GM19025 (cell line): Measurements from ENCODE around the gene SORBS2.

Experiments
- ATAC-seq: cut with Tn5 transposase; IDR thresholded peaks from one replicate; pipeline ENCODE4 v1.9.1; 2021; ENCODE audit warnings: mild to moderate bottlenecking, low read depth, moderate library complexity; ENCODE audit not compliant: unreplicated experiment

SORBS2 gene

DNA sequence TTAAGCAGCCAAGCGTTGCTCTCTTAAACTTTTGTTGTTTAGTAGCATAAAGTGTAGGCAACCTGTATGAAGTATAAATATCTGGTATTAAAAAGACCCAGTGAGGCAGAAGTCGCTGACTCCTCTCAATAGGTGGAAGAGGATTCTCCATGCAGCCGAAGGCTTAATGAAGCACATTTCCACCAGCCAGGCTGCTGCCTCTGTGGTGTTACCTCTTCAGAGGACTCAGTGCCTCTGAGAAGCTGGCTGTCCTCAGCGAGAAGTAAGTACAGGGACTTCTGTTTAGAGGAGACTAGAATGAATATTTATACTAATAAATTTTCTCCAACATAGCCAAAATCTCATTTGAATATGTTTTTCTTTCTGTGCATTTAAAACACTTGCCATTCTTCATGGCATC, 6.0 kb downstream of the SORBS2 start:
- ATAC-seq: no peak

DNA sequence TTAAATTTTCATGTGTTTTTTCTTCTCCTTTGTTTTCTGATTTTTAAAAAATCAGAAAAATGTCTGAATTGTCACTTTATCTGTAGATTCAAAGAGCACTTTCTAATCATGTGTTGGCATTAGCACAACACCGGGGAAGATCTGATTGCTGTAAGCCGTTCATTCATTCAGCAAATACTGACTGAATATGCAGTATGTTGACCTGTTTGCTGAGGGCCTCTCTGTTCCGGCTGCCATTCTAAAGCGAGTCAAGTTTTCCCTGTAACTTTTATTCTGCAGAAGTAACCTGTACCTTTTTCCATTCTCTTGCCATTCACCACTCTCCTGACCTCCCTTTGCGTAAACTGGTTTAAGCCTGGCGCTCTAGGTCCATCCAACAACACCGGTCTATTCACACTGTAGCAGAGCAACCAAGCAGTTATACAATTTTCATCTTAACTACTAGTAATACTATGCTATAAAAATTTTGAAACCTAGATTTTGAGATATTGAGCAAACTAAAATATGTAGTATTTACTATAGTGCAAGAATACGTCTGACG, 6.7 kb downstream of the SORBS2 start:
- no peak for ATAC-seq

DNA sequence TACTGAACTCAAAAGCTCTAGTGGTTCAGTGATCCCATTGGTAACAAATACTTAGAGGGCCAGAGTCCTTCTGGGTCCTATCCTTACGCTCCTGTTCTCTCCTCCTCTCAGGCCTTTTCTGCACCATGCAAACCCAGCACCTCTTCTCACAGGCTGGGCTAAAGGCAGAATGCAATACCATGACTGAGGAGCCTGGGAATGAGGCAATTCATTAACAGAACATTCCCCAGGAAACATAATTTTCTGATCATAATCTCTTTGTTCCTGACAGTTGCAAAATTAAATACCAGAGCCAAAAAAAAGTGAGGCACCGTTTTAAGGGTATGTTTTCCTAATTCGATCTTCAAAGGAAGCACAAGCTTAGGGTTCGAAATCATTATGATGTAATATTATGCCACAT, 9.0 kb downstream of the SORBS2 start:
- no peak for ATAC-seq

DNA sequence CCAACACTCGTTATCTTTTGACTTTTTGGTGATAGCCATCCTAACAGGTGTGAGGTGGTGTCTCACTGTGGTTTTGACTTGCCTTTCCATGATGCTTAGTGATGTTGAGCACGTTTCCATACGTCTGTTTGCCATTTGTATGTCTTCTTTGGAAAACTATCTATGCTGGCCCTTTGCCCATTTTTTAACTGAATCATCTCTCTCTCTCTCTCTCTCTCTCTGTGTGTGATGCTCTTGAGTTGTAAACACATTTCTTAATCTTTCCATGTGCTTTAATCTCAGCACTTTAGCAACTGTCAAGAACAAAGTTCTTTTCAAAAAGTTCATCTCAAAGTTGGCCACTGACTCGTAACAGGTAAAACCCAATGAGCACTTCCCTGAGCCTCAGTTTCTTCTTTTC, 10.5 kb downstream of the SORBS2 start:
- ATAC-seq: no peak

DNA sequence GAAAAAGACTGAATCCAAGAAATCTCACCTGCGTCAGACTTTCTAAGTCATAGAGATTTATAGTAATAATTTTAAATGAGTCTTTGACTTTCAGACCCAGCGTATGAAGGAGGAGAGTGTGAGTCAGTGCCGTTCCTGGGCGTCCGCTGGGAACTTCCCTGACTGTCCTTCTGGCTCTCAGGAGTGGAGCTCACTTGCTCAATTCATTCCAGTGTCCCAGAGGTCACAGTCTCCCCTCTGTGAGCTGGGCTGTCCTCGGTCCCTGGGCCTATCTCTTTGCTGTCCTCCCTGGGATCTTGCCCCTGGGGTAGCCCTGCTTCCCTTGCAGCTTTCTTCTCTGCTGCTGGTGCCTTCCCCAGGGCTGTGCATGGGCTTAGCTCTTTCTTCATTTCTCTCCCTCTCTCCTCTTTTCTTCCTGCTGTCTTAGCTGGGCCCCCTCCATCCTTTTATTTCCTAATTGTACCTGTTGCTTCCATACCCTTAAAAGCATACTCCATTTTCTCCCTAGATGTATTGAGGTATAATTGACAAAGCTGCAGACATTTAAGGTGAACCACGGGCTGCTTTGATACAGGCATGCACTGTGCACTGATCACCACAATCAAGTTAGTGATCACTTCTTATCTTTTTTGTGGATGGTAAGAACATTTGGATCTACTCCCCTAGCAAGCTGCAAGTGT, 11.6 kb downstream of the SORBS2 start:
- no peak for ATAC-seq

DNA sequence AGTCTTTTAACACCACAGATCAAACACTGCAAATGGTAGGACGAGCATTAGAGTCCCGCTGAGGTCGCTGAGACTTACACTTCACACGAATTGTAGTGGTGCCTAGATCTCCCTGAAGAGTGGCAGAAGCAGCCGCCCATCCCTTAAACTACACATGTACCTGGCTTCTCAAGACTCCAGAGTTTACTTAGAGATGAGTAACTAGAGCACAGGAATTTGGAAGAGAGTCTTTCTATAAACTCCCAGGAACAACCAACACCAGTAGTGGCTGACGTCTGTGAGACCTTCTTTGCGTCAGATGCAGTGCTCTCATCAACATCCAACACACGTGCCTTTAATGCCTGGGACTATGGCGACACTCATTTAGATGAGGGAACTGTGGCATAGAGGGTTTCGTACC, 12.6 kb downstream of the SORBS2 start:
- no peak for ATAC-seq

DNA sequence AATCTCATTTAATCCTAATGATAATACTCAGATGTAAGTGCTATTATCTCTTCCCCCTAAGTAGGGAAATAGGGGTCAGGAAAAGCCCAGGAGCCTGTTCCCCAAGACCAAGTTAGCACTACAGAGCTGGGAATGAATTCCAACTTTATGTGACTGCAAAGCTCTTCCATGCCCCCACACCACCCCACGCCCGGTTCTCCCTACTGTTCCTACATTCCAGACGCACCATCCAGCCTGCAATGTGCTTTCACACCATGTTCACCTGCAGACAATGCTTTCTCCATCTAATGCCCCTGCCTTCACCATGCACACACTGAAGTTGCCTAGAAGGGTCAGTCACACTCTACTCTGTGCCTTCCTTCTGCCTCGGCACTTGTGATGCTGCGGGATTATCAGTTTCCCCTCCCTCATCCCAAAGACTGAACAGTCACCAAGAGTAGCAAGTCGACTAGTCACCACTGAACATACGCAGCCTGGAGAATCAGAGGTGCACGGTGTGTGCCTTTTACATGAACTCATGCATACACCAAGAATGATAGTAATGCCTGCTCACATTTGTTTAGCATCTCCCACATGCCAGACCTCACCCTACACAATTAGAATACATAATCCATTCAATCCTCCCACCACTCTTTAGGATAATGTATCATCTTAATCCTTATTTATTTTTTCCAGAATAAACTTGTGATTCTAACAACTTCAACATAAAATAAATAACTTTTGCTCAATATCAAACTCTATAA, 14.2 kb downstream of the SORBS2 start:
- ATAC-seq: no peak

DNA sequence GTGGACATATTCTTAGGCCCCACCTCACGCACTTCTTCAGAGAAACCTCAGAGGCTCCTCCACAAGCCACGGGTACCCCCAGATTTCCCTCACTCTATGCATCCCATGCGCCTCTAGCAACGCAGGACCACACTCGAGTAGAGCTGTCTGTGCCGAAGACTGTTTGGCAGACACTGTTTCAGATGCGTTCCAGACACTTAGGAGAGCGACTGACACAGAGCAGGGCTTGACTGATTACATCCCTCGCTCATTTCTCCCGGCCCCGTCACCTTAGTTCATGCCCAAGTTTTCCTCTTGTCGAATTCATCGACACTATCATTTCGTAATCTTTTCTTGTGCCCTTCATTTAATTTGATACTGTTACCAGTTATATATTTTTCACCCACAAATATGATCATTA, 15.0 kb downstream of the SORBS2 start:
- ATAC-seq: no peak

DNA sequence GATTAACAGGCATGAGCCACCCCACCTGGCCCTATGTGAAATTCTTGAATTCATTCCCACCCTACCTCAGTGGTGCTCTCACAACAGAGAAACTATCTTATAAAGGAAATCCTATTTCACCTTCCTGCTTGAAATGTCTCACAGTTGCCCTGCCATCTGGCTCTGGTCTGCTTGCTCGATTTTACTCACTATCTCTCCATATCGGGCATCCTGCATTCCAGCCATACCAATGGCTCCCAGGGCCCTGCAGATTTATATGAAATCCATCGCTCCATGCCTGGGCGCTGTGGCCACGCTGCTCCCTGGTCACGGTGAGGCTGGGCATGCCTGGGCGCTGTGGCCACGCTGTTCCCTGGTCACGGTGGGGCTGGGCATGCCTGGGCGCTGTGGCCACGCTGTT, 15.8 kb downstream of the SORBS2 start:
- no peak for ATAC-seq

DNA sequence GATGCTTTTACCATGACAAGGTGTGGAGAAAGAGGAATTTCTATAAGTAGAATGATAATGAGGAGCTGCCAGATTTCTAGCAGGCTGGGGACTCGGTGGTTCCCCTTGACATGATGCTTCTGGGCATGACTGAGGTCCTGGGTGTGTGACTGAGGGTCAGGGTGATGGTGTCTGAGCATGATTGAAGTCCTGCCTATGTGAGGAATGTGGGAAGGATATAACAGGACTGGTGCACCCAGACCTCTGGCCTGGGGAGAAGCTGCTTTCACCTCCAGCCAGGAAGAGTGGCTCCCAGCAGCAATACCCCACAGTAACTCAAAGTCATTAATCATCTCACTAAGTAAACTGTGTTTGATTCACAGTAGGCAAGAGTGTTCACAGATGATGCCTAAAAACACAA, 17.4 kb downstream of the SORBS2 start:
- ATAC-seq: no peak

DNA sequence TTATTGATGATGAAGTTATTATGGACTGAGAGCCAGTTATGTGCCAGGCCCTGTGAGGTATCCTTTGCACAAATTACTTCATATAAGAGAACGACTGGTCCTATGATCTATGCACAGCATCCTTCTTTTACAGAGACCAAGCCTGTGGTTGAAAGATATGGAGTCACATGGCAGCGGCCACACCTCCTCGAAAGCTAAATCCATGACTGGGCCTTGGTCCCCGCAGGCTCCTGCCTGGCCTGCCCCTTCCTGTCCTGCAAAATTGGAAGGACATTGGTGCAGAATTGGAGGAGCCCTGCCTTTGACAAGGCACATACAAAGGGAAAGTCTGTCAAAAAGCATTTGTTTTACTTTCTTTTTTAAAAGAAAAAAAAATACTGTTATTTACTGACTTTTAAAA, 18.3 kb downstream of the SORBS2 start:
- ATAC-seq: no peak

DNA sequence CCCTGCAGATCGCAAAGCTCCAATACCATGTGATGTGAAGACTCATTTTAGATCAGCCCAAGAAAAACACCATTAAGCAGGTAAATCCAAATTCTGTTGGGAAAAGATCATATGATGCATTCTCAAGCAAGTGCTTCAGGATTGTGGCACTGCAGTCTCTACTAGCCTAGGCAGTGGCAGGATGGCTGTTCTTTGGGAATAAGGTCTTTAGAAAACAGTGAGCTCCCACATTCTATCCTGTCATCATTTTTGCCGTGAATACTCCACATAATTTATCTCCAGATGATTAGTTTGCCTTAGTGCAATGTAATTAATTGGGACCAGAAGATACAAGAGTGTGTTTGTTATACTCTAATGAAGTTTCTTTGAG, 18.9 kb downstream of the SORBS2 start:
- no peak for ATAC-seq

DNA sequence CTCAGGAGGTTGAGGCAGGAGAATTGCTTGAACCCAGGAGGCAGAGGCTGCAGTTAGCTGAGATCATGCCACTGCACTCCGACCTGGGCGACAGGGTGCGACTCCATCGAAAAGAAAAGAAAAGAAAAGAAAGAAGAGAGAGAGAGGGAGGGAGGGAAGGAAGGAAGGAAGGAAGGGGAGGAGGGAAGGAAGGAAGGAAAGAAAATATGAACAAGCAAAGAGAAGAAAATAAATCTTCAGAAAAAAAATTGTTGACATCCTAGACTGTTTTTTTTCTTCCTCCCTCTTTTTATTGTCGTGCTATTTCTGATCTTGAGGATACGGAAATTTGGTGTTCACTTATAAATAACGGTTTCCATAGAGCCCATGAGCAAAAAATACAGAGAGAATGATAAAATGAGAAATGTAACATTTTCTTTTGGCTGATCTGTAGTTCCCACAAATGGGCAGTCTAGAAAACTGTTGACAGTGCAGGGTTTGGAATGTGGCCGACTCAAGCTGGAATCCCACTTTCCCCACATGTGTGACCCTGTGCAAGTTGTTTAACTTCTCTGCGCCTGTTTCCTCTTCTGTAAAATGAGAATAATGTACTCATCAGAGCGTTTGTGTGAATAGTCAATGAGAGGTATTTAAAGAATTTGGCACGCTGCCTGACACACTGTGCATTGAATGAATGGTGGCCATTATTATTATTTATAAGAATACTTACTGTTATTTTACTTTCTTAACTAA, 19.4 kb downstream of the SORBS2 start:
- no peak for ATAC-seq

DNA sequence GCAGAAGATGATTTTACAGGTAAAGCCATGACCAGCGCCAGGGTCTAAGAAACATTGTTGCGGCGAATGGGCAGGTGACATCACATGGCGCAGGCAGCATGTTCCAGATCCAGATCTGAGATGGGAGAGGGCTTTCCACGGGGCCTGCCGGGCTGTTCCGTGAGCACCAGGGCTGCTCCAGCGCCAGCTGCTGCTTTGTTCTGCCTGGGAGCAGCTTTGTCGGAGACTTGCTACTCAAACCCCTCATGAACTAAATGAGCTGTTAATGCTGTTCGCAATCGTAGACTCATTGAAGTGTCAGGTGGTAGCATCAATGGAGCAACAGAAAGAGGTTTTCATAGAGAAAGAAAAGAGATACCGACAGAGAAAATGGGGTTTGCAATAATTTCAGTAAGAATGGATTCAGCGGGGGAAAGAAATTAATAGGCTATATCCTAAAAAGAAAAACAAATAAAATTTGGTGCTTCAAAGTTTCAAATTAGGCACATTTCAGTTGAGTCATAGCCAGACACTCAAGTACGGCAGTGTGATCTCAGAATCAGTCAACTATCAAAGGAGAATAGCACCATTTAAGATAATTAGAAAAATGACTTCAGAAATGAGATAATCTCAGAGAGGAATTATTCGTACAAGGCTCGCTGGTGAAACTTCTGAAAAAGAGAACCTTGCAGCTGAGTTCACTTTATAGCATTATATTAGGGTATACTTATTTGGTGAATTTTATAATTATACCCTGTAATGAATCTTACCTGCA, 23.9 kb downstream of the SORBS2 start:
- ATAC-seq: no peak

DNA sequence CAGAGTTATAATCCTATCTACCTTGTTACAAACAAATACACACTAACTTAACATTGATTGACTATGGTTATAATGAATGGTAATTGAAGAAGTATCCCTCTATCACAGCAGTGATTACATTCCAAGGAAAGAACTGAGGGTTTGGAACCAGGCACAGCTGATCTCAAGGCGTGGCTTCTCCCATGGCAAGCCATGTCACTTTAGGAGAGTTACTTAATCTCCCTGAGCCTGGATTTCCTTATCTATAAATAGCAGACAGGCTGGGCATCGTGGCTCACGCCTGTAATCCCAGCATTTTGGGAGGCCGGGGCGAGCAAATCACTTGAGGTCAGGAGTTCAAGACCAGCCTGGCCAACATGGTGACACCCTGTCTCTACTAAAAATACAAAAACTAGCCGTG, 25.6 kb downstream of the SORBS2 start:
- no peak for ATAC-seq

DNA sequence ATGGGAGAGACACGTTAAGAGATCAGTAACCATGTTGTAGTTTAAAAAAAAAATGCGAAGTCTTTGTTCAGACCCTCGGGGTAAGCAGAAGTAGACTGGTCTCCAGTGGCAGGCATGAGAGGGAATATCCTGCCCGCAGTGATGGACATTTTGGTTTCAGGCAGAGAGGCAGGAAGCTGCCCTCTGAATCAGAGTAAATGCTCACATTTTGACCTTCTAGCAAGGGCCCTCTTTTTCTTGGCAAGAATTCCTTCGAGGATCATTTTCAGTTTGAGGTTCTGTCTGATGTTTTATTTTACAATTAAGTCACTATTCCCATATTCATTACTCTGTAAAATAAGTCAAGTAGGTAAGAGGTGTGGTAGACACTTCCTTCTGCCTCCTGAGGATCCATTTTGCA, 28.4 kb downstream of the SORBS2 start:
- ATAC-seq: no peak

DNA sequence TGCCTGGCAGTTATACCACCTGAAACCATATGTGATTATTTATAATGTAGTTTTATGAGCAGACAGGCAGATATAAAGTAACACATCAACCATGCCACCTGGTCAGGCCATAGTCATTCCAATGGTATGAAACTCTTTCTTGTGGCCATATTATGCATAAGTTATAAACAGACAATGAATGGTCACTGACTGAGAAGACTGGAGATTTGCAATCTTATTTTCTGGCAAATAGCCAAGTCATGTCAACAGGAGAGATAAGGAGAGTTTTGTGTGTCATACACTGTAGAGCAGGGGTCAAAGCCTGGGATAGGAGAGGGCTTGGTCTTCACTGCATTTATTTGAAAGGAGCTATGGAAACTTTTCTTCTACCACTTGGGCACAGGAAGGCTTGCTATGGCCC, 29.5 kb downstream of the SORBS2 start:
- no peak for ATAC-seq

DNA sequence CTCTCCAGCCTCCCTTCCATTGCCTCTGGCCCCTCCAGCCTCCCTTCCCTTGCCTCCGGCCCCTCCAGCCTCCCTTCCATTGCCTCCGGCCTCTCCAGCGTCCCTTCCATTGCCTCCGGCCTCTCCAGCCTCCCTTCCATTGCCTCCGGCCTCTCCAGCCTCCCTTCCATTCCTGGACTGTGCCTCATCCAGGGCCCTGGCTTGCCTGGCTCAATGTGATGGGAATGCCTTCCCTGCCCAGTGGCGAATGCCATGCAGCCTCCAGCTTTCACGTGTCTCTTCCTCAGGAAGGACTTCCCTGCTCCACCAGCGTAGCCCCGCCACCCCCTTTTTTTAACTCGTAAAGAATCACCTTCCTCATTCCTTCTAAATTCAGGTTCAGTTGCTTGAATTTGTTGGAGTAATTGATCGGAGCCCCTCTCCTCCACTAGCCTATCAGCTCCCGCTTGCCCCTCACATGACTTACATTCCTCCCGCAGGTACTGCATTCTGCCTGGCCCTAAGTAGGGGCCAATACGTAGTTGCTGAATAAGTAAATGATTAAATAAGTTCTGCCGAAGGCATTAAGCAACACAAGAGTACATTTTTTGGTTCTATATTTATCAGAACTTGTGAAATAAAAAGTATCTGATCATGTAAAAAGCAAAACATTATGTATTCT, 30.3 kb downstream of the SORBS2 start:
- no peak for ATAC-seq

DNA sequence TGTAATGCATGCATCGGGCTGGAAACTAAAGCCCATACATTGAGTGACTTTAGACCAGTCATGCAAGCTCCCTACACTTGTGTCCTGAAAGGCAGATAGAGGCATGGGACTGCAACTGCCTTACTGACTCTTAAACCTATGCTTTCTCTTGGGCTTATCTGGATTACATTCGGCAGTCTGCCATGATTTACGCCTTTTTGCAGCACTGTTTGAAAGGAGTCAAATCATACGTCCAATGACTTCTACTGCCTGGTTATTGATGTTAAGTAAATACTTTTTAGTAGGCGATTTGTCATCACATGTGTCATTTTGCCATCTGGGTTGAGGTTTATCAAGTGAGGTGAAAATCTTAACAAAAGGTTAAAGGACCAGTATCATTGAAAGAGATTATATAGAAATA, 31.5 kb downstream of the SORBS2 start:
- ATAC-seq: no peak

DNA sequence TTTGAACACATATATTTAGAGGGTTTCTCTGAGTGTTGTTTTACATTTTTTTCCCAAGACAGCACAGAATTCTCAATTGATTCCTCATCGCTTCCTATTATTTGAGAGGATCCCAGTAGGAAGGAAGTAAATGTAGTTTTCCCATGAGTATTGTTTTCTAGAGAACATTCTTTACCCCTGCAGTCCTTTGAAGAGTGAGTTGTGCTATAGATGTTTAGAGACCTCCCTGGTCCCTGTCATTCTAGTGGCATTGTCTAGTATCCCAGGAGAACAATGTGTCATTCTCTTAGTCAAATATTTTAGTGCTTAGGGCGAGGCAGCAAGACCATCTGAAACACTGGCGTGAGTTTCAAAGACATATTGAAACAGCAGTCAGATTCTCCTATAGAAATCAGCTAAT, 32.5 kb downstream of the SORBS2 start:
- no peak for ATAC-seq
